ENCODE data around the gene TPRN.

- TF ChIP-seq EZH2 (IDR thresholded peaks at IDR 0.05; ENCODE audit: borderline replicate concordance, low read length) (no peak), CTCF (IDR thresholded peaks at IDR 0.05; ENCODE audit: low read length) (no peak)
Measured at GRCh38 chr9:137240841-137241489, 40.4 kb upstream of the TPRN start, which contains the start of gene TUBB4B.

All from OCI-LY1 (cell line).